Transverse colon (tissue), 4 donors: Measurements from ENCODE around the gene PHKG2.

ENCODE experiments used
- EP300 ChIP-seq: sonication (generic); formaldehyde crosslinking; IDR thresholded peaks from one replicate; pipeline ENCODE4 v1.6.1; 2017; ENCODE audit warnings: antibody characterized with exemption, low read depth
- POLR2AphosphoS5 ChIP-seq, 3 donors: sonication (generic); formaldehyde crosslinking; IDR thresholded peaks; one replicate each; pipeline ENCODE4 v1.6.1; 2016; ENCODE audit warnings: antibody characterized with exemption in 3 of 3
- TF ChIP-seq, protein P1 (sequence below), 5 experiments: fragments of 200-600 bp in 3 of 5; fragments of 450-650 bp in 2 of 5; sonication (generic) in 3 of 5; IDR thresholded peaks; 1 replicate in 2 of 5; 2 replicates in 3 of 5; pipeline ENCODE4 v1.5.1; 2016 to 2017; ENCODE audit warnings: antibody characterized with exemption in 5 of 5, inconsistent platforms in 3 of 5, mild to moderate bottlenecking in 2 of 5, moderate library complexity in 1 of 5

DNA sequence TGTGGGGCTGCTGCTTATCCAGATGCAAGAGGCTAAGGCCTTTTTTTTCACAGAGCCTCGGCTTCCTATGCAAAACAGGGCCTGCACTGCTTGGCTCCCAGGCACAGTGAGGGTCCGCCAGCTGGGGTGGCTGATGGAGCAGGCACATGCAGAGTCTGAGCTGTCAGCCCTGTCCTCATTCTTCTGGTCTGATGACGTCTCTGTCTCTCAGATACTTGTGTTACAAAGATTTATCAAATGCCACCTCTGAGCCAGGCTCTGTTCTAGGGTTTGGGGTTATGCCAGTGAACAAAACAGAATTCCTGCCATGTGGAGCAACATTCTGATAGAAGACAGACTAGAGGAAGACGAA lies 18.7 kb downstream of the PHKG2 start:
- no peak for TF ChIP-seq POLR2AphosphoS5 (IDR thresholded peaks at IDR 0.05)
- no peak for TF ChIP-seq EP300
- TF ChIP-seq, protein P1, sequence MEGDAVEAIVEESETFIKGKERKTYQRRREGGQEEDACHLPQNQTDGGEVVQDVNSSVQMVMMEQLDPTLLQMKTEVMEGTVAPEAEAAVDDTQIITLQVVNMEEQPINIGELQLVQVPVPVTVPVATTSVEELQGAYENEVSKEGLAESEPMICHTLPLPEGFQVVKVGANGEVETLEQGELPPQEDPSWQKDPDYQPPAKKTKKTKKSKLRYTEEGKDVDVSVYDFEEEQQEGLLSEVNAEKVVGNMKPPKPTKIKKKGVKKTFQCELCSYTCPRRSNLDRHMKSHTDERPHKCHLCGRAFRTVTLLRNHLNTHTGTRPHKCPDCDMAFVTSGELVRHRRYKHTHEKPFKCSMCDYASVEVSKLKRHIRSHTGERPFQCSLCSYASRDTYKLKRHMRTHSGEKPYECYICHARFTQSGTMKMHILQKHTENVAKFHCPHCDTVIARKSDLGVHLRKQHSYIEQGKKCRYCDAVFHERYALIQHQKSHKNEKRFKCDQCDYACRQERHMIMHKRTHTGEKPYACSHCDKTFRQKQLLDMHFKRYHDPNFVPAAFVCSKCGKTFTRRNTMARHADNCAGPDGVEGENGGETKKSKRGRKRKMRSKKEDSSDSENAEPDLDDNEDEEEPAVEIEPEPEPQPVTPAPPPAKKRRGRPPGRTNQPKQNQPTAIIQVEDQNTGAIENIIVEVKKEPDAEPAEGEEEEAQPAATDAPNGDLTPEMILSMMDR (IDR thresholded peaks at IDR 0.05) = no peak
